ENCODE data around the gene GOLGA3.
"Not testable (repeated sequence)": the region's sequence is repeated elsewhere in the genome, so short reads cannot be mapped to it uniquely, and the experiment has no call there.

The GOLGA3 gene, protein sequence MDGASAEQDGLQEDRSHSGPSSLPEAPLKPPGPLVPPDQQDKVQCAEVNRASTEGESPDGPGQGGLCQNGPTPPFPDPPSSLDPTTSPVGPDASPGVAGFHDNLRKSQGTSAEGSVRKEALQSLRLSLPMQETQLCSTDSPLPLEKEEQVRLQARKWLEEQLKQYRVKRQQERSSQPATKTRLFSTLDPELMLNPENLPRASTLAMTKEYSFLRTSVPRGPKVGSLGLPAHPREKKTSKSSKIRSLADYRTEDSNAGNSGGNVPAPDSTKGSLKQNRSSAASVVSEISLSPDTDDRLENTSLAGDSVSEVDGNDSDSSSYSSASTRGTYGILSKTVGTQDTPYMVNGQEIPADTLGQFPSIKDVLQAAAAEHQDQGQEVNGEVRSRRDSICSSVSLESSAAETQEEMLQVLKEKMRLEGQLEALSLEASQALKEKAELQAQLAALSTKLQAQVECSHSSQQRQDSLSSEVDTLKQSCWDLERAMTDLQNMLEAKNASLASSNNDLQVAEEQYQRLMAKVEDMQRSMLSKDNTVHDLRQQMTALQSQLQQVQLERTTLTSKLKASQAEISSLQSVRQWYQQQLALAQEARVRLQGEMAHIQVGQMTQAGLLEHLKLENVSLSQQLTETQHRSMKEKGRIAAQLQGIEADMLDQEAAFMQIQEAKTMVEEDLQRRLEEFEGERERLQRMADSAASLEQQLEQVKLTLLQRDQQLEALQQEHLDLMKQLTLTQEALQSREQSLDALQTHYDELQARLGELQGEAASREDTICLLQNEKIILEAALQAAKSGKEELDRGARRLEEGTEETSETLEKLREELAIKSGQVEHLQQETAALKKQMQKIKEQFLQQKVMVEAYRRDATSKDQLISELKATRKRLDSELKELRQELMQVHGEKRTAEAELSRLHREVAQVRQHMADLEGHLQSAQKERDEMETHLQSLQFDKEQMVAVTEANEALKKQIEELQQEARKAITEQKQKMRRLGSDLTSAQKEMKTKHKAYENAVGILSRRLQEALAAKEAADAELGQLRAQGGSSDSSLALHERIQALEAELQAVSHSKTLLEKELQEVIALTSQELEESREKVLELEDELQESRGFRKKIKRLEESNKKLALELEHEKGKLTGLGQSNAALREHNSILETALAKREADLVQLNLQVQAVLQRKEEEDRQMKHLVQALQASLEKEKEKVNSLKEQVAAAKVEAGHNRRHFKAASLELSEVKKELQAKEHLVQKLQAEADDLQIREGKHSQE (N-terminal part only)

DNA sequence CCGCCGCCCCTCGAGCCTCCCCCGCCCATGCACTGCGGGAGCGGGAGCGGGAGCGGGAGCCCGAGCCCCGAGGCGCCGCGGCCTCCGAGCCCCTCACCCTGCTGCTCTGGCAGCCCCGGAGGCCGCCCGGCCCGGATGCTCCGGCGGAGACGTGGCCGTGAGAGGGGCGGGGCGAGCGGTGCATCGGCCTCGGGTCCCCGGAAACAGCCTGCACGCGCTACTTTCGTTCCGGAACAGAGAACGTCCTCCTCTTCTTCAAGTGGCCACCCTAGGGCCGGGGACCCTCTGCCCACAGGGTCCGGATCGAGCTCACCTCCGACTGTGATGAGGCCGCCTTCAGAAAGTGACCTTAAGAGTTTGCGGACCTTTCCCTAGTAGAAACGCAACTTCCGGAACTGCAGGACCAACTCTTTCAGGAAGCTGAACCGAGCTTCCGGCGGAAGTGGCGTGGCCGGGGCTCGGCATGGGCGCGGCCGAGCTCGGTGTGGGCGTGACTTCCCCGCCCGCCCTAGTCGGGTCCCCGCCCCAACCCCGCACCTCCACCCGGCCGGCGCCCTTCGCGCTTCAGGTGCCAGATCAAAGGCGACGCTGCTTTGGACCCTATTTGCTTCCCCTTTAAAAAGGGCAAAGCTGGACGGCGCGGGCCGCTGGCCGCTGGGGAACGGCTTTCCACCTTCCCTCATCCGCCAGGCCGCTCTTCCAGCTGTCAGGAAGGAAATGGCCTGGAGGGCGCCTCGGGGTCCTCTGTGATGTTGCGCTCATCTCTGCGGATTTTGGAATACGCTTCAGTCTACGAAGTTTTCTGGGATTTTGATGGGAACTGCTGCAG, at the start of gene GOLGA3:
GOLGA3 (minus strand) TSS at position 164 of the 829 bp plus-strand sequence. CDS start 6,741 bp downstream, outside the sequence.
- DNase-seq, result peak; percentile 47

DNA sequence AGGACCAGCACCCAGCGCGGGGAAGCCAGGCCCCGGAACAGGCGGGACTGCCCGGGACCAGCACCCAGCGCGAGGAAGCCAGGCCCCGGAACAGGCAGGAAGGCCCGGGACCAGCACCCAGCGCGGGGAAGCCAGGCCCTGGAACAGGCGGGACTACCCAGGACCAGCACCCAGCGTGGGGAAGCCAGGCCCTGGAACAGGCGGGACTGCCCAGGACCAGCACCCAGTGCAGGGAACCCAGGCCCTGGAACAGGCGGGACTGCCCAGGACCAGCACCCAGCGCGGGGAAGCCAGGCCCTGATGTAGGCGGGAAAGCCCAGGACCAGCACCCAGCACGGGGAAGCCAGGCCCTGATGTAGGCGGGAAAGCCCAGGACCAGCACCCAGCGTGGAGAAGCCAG, 46.0 kb upstream of the GOLGA3 start:
- DNase-seq, result not testable (repeated sequence)

DNA sequence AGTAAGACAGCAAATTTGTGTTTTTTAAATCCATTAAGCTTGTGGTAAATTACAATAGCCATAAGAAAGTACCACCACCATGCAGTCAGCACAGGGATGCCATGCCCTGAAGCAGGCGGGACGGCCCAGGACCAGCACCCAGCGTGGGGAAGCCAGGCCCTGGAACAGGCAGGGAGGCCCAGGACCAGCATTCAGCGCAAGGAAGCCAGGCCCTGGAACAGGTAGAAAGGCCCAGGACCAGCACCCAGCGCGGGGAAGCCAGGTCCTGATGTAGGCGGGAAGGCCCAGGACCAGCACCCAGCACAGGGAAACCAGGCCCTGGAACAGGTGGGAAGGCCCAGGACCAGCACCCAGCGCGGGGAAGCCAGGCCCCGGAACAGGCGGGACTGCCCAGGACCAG, 45.5 kb upstream of the GOLGA3 start:
- DNase-seq, result no peak

DNA sequence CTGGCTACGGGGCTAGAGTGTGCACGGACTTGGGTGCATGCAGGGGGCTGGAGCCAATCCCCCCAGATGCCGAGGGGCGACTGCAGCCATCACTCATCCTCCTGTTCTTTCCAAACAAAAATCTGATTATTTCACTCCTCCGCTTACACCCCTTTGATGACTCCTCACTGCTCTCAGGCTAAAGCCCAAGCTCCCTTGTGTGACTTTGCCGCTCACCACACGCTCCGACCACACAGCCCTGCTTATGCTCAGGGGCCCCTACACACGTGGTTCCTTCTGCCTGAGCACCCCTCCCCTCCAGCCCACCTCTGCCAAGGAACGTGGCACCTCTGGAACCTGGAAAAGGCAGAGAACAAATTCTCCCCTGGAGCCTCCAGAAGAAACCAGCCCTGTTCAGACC, 45.1 kb upstream of the GOLGA3 start:
- no peak for DNase-seq

DNA sequence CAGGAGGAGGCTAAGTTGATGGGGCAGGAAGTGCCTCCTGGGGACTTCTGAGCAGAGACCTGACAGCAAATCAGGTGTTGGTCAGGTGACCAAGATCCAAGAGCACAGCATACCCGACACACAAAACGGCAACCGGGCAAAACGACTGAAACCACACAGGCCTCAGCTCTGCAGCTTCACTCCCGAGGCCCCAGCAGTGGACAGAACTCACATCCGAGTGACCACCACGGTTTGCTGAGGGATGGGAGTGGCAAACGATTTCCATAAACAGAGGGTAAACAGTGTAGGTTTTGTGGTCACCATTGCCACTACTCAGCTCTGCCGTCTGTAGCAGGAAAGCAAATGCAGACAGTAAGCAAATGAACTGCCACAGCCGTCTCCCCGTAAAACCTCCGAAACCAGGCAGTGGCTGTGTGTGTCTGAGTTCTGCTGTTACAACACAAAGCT, 44.3 kb upstream of the GOLGA3 start:
- no peak for DNase-seq

DNA sequence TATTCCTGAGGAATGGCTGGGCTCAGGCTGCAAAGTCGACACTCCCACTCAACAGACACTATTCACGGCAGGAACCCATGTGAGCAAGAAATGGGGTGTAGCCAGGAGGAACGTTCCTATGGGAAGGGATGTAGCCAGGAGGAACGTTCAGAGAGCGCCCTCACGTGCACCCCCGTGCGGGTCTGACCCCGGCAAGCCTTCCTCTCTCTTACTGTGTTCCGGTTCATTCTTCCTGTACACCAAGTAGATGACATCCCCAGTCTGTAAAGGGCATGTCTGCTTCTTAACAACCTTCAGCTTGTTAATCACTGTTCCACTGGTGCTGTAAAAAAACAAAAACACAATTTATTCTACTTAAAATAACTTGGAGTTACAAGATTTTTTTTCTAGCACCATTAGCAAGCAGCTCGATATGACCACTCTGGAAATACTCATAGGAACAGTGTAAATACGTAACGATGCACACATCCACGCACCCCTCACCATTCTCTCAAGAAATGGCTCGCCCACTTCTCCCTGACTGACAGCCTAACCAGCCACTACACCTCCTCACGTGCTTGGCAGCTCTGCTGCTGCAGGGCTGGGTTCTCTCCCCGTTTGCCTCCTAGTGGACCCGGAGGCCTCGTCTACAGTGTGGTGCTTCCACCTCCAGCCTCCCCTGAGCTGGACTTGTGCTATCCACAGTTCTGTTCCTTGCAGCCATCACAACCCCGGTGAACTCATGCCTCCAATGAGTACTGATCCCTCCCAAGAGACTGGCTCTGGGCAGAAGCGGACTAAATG, 43.6 kb upstream of the GOLGA3 start:
- no peak for DNase-seq

DNA sequence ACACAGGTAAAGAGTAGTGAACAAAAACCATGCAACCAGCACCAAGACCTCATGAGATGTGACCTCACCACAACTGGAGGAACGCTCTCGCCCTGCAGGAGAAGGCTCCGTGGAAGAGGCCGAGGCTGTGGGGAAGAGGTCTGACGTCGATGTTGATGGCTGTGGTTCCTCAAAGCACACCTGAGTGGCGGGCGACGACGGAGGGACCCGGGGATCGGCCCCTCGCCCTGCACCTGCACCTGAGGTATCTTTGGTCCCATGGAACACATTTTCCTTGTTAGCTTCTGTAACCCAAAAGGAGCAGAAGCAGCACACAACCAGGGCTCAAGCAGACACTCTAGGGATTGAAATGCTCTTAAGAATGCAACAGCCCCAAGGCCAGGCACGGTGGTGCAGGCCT, 40.9 kb upstream of the GOLGA3 start:
- no peak for DNase-seq

DNA sequence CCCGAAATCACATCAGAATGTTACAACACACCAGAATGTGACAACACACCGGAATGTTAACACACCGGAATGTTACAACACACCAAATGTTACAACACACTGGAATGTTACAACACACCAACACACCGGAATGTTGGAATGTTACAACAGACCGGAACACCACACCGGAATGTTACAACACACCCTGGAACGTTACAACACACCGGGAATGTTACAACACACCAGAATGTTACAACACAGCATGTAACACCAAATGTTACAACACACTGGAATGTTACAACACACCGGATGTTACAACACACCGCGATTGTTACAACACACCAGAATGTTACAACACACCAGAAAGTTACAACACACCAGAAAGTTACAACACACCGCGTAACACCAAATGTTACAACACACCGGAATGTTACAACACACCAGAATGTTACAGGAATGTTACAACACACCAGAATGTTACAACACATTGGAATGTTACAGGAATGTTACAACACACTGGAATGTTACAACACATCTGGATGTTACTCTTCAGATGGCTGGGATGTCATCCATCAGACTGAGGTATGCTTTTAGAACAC, 37.7 kb upstream of the GOLGA3 start:
- no peak for DNase-seq

DNA sequence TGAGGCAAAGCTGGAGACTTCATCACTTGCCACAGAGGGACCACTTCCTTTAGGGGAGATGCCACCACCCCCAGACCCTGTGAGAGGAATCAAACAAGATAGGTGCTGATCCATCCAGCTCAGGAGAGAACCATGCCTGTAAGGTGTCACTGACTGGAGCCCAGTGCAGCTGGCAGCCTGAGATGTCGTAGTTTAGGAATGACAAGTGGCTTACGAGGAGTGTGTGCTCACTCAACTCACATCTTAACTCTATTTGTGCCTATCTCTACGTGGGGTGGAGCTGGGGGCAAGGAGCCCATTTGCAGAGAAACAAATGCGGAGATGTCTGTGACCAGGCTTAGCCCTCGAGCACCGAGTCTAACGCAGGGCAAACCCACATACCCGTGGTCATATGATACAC, 32.9 kb upstream of the GOLGA3 start:
- DNase-seq, result no peak

DNA sequence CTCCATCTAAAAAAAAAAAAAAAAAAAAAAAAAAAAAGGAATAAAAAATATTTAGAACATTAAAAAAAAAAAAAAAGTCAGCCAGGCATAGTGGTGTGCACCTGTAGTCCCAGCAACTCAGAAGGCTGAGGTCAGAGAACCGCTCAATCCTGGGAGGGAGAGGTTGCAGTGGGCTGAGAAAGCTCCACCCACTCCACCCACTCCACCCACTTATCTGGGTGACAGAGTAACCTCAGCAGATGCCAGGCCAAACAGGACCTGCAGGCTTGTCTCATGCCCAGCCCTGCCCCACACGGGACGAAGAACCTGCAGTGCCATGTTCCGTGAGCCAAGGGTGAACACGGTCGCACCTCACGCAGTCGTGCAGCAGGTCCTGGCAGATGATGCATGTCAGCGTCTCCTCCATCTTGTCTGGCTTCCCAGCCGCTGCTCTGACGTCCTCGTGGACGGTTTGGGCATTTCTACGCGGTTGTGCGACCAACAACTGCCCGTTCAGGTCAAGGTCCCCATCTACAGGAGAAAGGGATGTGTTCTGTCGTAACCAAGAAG, 30.1 kb upstream of the GOLGA3 start:
- DNase-seq, result no peak

DNA sequence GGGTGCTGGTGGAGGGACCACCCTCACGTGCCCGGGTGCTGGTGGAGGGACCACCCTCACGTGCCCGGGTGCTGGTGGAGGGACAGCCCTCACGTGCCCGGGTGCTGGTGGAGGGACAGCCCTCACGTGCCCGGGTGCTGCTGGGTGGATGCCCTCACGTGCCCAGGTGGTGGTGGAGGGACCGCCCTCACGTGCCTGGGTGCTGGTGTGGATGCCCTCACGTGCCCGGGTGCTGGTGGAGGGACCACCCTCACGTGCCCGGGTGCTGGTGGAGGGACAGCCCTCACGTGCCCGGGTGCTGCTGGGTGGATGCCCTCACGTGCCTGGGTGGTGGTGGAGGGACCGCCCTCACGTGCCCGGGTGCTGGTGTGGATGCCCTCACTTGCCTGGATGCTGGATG, 28.4 kb upstream of the GOLGA3 start:
- DNase-seq, result not testable (repeated sequence)

DNA sequence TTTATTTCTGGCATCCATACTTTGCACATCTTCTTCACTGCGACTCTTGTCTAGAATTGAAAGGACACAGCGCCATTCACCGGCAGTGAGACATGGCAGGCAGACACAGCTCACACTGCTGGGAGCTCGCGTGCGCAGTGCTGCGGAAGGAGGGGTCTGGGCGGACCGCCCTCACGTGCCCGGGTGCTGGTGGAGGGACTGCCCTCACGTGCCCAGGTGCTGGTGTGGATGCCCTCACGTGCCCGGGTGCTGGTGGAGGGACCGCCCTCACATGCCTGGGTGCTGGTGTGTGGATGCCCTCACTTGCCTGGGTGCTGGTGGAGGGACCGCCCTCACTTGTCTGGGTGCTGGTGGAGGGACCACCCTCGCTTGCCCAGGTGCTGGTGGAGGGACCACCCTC, 27.9 kb upstream of the GOLGA3 start:
- no peak for DNase-seq

DNA sequence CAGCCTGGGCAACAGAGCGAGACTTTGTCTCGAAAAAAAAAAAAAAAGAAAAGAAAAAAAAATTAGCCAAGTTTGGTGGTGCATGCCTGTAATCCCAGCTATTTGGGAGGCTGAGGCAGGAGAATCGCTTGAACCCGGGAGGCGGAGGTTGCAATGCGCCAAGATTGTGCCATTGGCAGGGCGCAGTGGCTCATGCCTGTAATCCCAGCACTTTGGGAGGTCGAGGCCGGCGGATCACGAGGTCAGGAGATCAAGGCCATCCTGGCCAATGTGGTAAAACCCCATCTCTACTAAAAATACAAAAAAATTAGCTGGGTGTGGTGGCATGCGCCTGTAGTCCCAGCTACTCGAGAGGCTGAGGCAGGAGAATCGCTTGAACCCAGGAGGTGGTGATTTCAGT, 26.5 kb upstream of the GOLGA3 start:
- DNase-seq, result not testable (repeated sequence)

DNA sequence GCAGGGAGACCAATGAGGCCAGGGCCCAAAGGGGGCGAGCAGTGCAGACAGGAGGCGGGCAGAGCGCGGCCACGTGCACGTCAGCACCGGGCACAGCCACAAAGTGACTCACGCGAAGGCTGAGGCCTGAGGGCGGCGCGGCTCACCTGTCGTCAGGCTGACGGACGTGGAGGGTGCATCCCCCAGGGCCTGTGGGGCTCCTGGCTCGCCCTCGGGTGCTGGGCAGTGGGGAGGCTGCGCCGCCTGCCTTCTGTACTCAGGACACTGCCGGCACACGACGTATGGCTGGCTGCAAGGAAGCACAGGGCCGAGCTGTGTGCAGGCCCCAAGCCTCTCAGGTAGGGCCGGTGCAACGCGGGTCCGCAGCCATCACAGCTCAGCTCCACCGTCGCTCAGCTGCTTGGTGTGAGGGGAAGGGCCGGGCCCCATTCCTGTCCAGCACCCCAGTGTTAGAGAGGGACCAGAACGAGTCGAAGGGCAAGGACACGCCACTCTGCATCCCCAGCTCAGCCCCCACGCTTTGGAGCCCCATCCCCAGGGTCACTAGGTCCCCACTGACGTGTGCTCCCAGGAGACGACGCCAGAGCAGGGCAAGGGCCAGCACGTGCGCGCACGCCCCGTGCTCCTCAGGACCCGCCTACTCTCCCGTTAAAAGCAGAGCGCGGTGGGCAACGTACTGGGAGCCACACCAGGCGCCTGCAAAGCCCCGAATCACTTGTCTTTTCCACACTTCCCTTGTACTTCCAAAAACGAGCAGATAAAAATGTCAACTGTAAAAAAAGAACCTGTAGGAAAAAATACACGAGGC, 24.8 kb upstream of the GOLGA3 start:
- DNase-seq, result no peak

DNA sequence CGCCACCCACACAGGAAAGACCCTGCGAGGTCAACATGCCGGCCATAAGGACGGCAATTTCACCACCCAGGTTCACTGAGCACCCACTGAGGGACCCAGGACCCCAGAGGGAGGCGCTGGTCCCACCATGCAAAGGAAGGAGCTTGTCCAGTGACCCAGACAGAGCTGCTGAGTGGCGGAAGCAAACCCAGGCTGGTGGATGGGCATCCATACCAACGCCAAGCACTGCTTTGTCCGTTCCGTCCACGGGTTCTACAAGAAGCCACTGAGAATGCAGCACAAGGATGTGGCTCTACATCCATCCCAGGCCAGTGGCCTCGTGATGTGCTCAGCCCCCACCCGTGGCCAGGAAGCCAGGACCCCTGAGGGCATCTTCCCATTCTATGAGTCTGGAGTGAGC, 23.8 kb upstream of the GOLGA3 start:
- DNase-seq, result no peak

DNA sequence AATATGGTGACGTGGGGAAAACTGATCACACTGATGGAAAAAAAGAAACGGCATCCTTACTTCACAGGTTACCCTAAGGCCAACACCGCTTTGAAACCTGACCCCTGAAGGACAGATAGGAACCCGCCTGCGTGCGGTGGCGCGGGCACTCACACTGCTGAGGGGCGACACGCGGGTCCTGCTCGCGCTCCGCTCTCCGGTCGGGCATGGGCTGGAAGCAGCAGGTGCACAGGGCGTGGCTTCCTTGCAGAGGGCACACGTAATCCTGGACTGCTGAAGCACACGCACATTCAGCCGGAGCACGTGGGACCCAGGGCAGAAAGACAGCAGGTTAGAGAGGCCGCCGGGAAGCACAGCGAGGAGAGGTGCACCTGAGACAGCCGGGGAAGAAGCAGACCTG, 22.8 kb upstream of the GOLGA3 start:
- no peak for DNase-seq

DNA sequence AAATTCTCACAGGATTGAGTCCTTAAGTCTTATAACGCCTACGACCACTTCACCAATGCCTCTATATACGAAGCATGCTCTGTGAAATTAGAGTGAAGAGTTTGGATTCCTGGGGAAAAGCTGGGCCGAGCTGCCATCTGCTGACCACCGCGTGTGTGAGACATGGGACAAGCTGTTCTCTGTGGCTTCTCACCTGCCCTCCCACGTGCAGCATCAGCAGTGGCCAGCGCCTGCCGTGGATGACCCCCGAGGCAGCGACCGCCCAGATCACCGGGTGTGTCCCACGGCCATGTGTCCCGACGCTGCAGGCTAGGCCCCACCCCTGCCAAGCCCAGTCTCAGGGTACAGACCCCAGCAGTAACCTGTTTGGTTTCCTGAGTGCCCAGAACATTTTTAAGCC, 21.6 kb upstream of the GOLGA3 start:
- no peak for DNase-seq

DNA sequence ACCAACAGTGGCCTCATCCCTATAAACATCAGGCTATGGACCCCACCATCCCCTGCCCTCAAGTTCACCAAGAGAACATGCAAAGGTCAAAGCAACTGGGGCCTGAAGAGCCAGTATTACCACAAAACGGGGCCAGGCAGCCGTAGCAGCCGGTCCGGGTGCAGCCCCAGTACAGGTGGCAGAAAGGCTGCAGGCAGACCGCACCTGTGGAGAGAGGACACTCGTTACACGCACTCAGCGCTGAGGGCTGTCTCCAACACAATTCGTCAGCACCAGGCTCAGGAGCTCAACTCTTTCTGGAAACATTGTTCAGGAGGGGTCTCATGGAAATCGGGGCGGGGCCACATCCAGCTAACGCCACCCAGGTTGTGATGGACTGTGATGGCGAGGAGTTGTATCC, 19.9 kb upstream of the GOLGA3 start:
- DNase-seq, result no peak
